ENCODE measurements around the gene CENPM. TPM values are rescaled to one million over a fixed set of nuclear protein-coding genes. Genes with fewer than 3 reads are reported as not detected.

Gene CENPM
- 1 to 10 TPM; 7.6 to 8.4 TPM for total RNA-seq
- polyA plus RNA-seq (2013, experiment 1 of 2) = 4.0 TPM
- 6.7 TPM for polyA plus RNA-seq (2013, experiment 2 of 2)
- total RNA-seq = 0.62 to 73.8 (median 6.7) reads per million in 172 experiments

GRCh38 chr22:41946629-41947423, at the start of gene CENPM:
Gene CENPM (minus strand): TSS chr22:41947152. CDS start chr22:41947076, 76 bp downstream.
- Histone ChIP-seq H3K27me3 (ENCODE audit: control insufficient read depth in 1 of 2, insufficient read depth in 2 of 2, low read length in 2 of 2) (no peaks in the 10 kb centered on the region), H3K9me3 (ENCODE audit: control insufficient read depth in 1 of 2, insufficient read depth in 1 of 2, low read length in 2 of 2) (no peaks in the 10 kb centered on the region), H3K27ac (ENCODE audit: low read depth in 1 of 2, low read length in 2 of 2) (no peak within 1 kb of the TSS), H3K4me3 (ENCODE audit: low read length) (peak within 1 kb of the TSS; percentile 95), H3K36me3 (ENCODE audit: insufficient read depth, low read length) (no peaks in the 10 kb centered on the region), H3K4me1 (ENCODE audit: insufficient read depth, low read length) (peaks cover 25% of the 10 kb centered on the region)
- Mint-ChIP-seq H3K36me3 (ENCODE audit: low read depth) (no peaks in the 10 kb centered on the region), H3K4me3 (peak within 1 kb of the TSS; percentile 97), H3K27ac (peak within 1 kb of the TSS; percentile 62), H3K9me3 (no peaks in the 10 kb centered on the region), H3K27me3 (no peaks in the 10 kb centered on the region), H3K4me1 (ENCODE audit: low read depth) (peaks cover 15% of the 10 kb centered on the region)
- CTCF ChIA-PET = interaction anchor here (1.0 to 1.6 kb wide), 6 partner anchors 21 to 1208 kb away, joined by 3 to 12 read pairs (median 4); partner anchors contain the start of genes SREBF2 and TNFRSF13C
- intact Hi-C loops (cut with DNase I, micrococcal nuclease) = loop anchor here in 1 of 2 experiments (2.0 kb wide), 1 partner anchor 52 kb away; the partner anchor contains the start of gene WBP2NL
- POLR2A ChIA-PET = interaction anchor here (0.7 to 2.1 kb wide), 12 partner anchors 27 to 497 kb away, joined by 3 to 24 read pairs (median 6); partner anchors contain the start of genes CCDC134, MEI1, NDUFA6 and SMDT1
- TF ChIP-seq CTCF (IDR thresholded peaks at IDR 0.05) = no peak
- peak; percentile 94 for ATAC-seq (ENCODE audit: poor library complexity)
- peak; percentile 71 to 91 (median 82) for DNase-seq

- no peaks in the 10 kb centered on the region for H3K27me3 ChIP-seq (ENCODE audit: control insufficient read depth in 1 of 2, insufficient read depth in 2 of 2, low read length in 2 of 2)
- H3K4me3 ChIP-seq (ENCODE audit: low read length) = no peak overlapping the region
- ATAC-seq (ENCODE audit: poor library complexity) (no peak), DNase-seq (no peak)
- ChIA-PET CTCF (no interaction called here), POLR2A (no interaction called here)
- Mint-ChIP-seq H3K4me1 (ENCODE audit: low read depth) (peaks cover 22% of the 10 kb centered on the region), H3K27ac (no peak overlapping the region), H3K27me3 (no peaks in the 10 kb centered on the region), H3K36me3 (ENCODE audit: low read depth) (peaks cover 4% of the 10 kb centered on the region), H3K9me3 (no peaks in the 10 kb centered on the region), H3K4me3 (no peak overlapping the region)
- H3K27ac ChIP-seq (ENCODE audit: low read depth in 1 of 2, low read length in 2 of 2) = no peak overlapping the region
- peaks cover 23% of the 10 kb centered on the region for H3K4me1 ChIP-seq (ENCODE audit: insufficient read depth, low read length)
- peaks cover 0 to 4% of the 10 kb centered on the region in 2 experiments for H3K9me3 ChIP-seq (ENCODE audit: control insufficient read depth in 1 of 2, insufficient read depth in 1 of 2, low read length in 2 of 2)
- no peaks in the 10 kb centered on the region for H3K36me3 ChIP-seq (ENCODE audit: insufficient read depth, low read length)
- no peak for TF ChIP-seq CTCF (IDR thresholded peaks at IDR 0.05)
- intact Hi-C loops (cut with DNase I, micrococcal nuclease) = loop anchor here in 1 of 2 experiments (5.0 kb wide), 1 partner anchor 77 kb away; the partner anchor contains the start of genes NAGA and PHETA2
These were observed 48.3 kb upstream of the CENPM start for GRCh38 chr22:41995211-41995610.

- no peaks in the 10 kb centered on the region for H3K4me1 ChIP-seq (ENCODE audit: insufficient read depth, low read length)
- Mint-ChIP-seq H3K27me3 (no peaks in the 10 kb centered on the region), H3K9me3 (no peaks in the 10 kb centered on the region), H3K4me3 (no peak overlapping the region), H3K36me3 (ENCODE audit: low read depth) (no peaks in the 10 kb centered on the region), H3K4me1 (ENCODE audit: low read depth) (peaks cover 3% of the 10 kb centered on the region), H3K27ac (no peak overlapping the region)
- no peak overlapping the region for H3K4me3 ChIP-seq (ENCODE audit: low read length)
- no peak overlapping the region for H3K27ac ChIP-seq (ENCODE audit: low read depth in 1 of 2, low read length in 2 of 2)
- CTCF ChIA-PET = no interaction called here
- H3K9me3 ChIP-seq (ENCODE audit: control insufficient read depth in 1 of 2, insufficient read depth in 1 of 2, low read length in 2 of 2) = no peaks in the 10 kb centered on the region
- no peak for DNase-seq
- ATAC-seq (ENCODE audit: poor library complexity) = no peak
- no peaks in the 10 kb centered on the region for H3K36me3 ChIP-seq (ENCODE audit: insufficient read depth, low read length)
- intact Hi-C loops (cut with DNase I, micrococcal nuclease) = no loop called here
- POLR2A ChIA-PET = no interaction called here
- no peak for TF ChIP-seq CTCF (IDR thresholded peaks at IDR 0.05)
- H3K27me3 ChIP-seq (ENCODE audit: control insufficient read depth in 1 of 2, insufficient read depth in 2 of 2, low read length in 2 of 2) = no peaks in the 10 kb centered on the region
These were observed 45.5 kb upstream of the CENPM start for GRCh38 chr22:41992496-41992895.

Measured in CD4-positive, alpha-beta T cell (primary cell).